Skeletal muscle satellite cell (primary cell): Measurements from ENCODE around the gene CCDC28B. TPM values are rescaled to one million over a fixed set of nuclear protein-coding genes. Genes with fewer than 3 reads are reported as not detected.
"Not testable (repeated sequence)": the region's sequence is repeated elsewhere in the genome, so short reads cannot be mapped to it uniquely, and the experiment has no call there.

Experiments used
- H3K27me3 ChIP-seq: 2 replicates; pipeline ENCODE4 v1.7.0; 2013; ENCODE audit warnings: low read length; ENCODE audit not compliant: control insufficient read depth, insufficient read depth
- H3K36me3 ChIP-seq: 2 replicates; pipeline ENCODE4 v1.7.0; 2013; ENCODE audit warnings: mild to moderate bottlenecking, control low read depth, low read length; ENCODE audit not compliant: insufficient read depth
- H3K4me1 ChIP-seq: 2 replicates; pipeline ENCODE4 v1.7.0; 2013; ENCODE audit warnings: low read length; ENCODE audit not compliant: control insufficient read depth, insufficient read depth
- H3K4me2 ChIP-seq: 2 replicates; pipeline ENCODE4 v1.7.0; 2013; ENCODE audit warnings: mild to moderate bottlenecking, low read length
- H3K4me3 ChIP-seq: 2 replicates; pipeline ENCODE4 v1.7.0; 2013; ENCODE audit warnings: low read length
- H3K9ac ChIP-seq: 2 replicates; pipeline ENCODE4 v1.7.0; 2013; ENCODE audit warnings: mild to moderate bottlenecking, low read depth, low read length, moderate library complexity
- H3K9me3 ChIP-seq: replicated peaks from 2 replicates; pipeline ENCODE4 v1.7.0; 2013; ENCODE audit warnings: mild to moderate bottlenecking, control low read depth, low read length
- total RNA-seq: library from RNA; depleted of rRNA; stranded (reverse); fragments of >200 nt; gene quantifications from 2 replicates; pipeline ENCODE4 v1.2.3, GENCODE V29; 2012; rRNA removed

The CCDC28B gene
- total RNA-seq = 4.4 and 7.6 TPM in 2 replicates

DNA sequence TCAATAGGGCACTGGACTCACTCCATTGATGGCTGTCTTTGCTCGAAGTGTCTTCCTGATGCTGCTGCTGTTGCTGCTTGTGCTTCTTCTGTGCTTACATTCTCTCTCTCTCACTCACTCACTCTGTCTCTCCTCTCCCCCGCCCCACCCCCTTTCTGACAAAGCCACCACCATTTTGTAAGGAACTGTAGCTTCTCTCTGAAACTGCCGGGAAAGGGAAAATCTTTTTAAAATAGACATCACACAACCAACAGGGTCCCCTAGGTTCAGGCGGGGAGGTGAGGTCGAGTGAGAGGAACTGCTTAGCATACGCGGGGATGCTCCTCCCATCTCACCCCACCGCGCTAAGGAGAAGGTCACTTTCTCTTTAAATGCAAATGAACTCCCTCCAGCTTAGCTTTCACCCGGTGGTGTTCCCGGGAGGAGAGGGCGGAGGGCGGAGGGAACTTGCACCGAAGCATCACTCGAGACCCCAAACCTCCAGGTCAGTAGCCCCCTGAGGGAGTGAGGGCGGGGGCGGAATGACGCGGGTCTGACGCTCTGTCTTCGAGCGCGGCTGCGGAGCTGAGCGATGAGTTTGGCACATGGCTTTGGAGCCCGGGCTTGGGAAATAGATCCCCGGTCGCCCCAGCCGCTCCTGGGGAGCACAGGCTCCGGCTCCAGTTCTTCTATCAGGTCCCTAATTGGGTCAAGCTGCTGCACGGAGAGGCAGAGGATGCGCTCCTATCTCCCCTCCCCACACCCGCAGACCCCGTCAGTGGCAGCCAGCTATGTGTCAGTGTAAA is at the start of gene CCDC28B:
Gene CCDC28B, plus strand, starts transcription at position 370 of the 785 bp plus-strand sequence. CDS start 1,341 bp downstream, outside the sequence.
- Histone ChIP-seq H3K9me3 (no peaks in the 10 kb centered on the region), H3K4me3 (peak within 1 kb of the TSS; percentile 80), H3K27me3 (no peaks in the 10 kb centered on the region), H3K36me3 (peaks cover 36% of the 10 kb centered on the region), H3K4me1 (peaks cover 39% of the 10 kb centered on the region), H3K9ac (peak within 1 kb of the TSS; percentile 85), H3K4me2 (peak within 1 kb of the TSS; percentile 97)

GRCh38 chr1:32150847-32151246 is 49.5 kb upstream of the CCDC28B start:
- Histone ChIP-seq H3K9me3 (no peaks in the 10 kb centered on the region), H3K9ac (no peak overlapping the region), H3K36me3 (peaks cover 6% of the 10 kb centered on the region)

DNA sequence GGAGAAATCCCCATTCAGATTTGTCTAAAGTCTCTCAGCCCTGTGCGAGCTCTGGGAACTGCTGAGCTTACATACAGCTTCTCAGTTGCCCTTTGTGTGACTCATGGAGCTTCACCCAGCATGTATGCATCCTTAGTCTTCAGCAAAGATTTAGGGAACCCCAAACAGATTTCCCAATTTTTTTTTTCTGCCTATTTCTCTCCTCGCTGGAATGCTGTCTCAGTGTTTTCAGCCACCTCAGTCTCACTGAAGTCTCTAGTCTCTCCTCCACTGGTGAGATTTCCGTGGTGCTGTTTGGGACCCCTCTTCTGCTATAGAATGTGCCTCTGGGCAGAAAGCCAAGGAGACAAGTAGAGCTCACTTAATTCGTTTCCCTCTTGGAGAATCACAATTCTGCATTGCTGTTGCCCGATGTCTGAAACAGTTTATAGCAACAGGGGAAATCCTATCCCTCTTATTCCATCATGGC is 49.0 kb upstream of the CCDC28B start:
- no peak overlapping the region for H3K9ac ChIP-seq
- H3K4me2 ChIP-seq = peak overlapping the region; percentile 56
- H3K4me1 ChIP-seq = peaks cover 14% of the 10 kb centered on the region
- H3K36me3 ChIP-seq = peaks cover 11% of the 10 kb centered on the region
- no peaks in the 10 kb centered on the region for H3K27me3 ChIP-seq
- no peak overlapping the region for H3K4me3 ChIP-seq
- H3K9me3 ChIP-seq = no peaks in the 10 kb centered on the region

More at GRCh38 chr1:32150847-32151246, 49.5 kb upstream of the CCDC28B start:
- peaks cover 14% of the 10 kb centered on the region for H3K4me1 ChIP-seq
- no peak overlapping the region for H3K4me3 ChIP-seq
- no peaks in the 10 kb centered on the region for H3K27me3 ChIP-seq
- peak overlapping the region; percentile 56 for H3K4me2 ChIP-seq

DNA sequence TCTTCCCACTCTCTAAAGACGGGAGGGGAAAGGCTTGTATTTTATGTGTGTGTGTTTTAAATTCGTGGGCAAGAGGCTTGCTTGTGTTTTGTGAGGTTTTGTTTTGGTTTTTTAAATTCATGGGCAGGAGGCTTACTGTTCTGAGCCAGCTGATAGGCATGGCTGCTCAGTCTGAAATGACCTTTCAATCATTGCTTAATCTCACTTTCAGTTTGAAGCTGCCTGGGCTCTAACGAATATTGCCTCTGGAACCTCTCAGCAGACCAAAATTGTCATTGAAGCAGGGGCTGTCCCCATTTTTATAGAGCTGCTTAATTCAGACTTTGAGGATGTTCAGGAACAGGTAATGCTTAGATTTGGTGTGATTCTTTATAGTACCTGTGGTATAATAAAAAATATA is 41.2 kb upstream of the CCDC28B start:
- Histone ChIP-seq H3K9ac (no peak overlapping the region), H3K36me3 (peaks cover 78% of the 10 kb centered on the region), H3K4me3 (no peak overlapping the region), H3K4me2 (no peak overlapping the region), H3K9me3 (no peaks in the 10 kb centered on the region), H3K27me3 (no peaks in the 10 kb centered on the region), H3K4me1 (no peaks in the 10 kb centered on the region)

DNA sequence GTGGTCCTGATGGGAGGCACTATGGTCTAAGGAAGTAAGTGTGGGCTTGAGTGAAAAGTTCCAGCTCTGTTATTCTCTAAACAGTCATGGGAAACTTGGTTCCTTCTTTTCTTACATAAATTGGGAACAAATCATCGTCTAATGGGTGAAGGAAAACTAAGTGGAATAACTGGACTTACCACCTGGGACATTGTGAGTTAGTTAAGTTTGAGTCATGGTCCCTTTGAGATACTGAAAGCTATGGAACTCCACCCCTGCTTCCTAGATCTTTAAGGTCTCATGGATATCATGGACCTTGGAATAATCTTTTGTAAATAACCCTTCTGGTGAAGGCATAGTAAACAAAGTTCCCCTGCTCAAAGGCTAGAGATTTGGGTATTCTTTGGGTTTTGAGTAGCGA is 37.0 kb upstream of the CCDC28B start:
- H3K36me3 ChIP-seq = peaks cover 68% of the 10 kb centered on the region
- H3K27me3 ChIP-seq = no peaks in the 10 kb centered on the region
- no peaks in the 10 kb centered on the region for H3K4me1 ChIP-seq
- H3K9ac ChIP-seq = no peak overlapping the region
- H3K9me3 ChIP-seq = no peaks in the 10 kb centered on the region
- no peak overlapping the region for H3K4me3 ChIP-seq
- H3K4me2 ChIP-seq = no peak overlapping the region

GRCh38 chr1:32165633-32166032 is 34.8 kb upstream of the CCDC28B start:
- peaks cover 66% of the 10 kb centered on the region for H3K36me3 ChIP-seq
- not testable (repeated sequence) for H3K4me1 ChIP-seq, H3K4me3 ChIP-seq, H3K9me3 ChIP-seq, H3K4me2 ChIP-seq, H3K9ac ChIP-seq, H3K27me3 ChIP-seq

DNA sequence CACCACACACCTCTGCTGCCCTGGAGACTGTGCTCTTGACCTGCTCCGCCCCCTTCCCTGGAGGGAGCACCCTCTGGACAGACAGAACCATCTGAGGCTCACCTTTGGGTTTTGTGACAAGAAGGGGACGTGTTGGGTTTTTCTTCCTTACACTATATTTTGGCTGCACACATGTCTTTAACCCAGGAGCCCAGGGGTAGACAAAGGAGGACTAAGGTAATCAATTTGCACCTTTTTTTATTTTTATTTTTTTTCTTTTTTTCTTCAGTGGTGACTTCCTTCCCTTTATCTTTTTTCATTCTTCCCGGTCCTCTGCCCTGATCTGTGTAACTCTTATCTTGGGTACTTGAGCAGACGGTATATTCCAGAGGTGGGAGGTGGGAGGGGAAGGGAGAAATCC is 29.4 kb upstream of the CCDC28B start:
- Histone ChIP-seq H3K4me2 (no peak overlapping the region), H3K27me3 (no peaks in the 10 kb centered on the region), H3K4me1 (peaks cover 7% of the 10 kb centered on the region), H3K9ac (no peak overlapping the region), H3K4me3 (no peak overlapping the region), H3K9me3 (no peaks in the 10 kb centered on the region), H3K36me3 (peaks cover 73% of the 10 kb centered on the region)

DNA sequence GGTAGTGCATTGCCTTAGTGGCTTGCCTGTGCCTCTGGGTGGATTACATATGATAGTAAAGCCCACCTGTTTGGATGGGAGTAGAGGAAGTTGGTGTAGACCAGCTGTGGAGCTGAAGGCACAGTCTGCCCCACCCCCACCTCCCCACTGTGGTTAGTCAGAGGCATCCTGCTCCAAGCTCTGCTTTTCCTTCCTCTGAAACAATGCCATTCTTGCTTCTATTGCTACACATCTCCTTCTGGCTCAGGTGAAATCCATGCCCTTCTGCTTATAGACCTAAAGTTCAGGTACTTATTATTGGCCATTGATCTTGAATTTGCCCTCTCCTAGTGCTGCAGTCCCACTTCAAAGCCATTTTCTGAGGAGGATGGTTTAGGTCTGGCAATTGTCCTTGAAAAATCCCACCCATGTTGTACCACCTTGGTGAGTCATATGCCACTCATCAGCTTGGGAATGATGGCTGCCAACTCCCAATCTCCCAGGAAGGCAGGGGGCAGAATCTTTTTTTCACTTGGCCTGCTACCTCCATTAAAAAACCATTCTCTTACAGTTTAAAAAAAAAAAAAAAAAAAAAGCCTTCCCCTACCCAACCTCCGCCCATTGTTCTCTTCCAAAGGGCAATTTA is 27.7 kb upstream of the CCDC28B start:
- Histone ChIP-seq H3K9ac (no peak overlapping the region), H3K36me3 (peaks cover 60% of the 10 kb centered on the region), H3K9me3 (no peaks in the 10 kb centered on the region), H3K4me3 (no peak overlapping the region), H3K27me3 (no peaks in the 10 kb centered on the region), H3K4me2 (peak overlapping the region; percentile 21), H3K4me1 (peaks cover 7% of the 10 kb centered on the region)

GRCh38 chr1:32178380-32179192 is 21.8 kb upstream of the CCDC28B start:
- Histone ChIP-seq H3K36me3 (peaks cover 20% of the 10 kb centered on the region), H3K4me3 (peak overlapping the region; percentile 76), H3K4me1 (peaks cover 21% of the 10 kb centered on the region), H3K27me3 (no peaks in the 10 kb centered on the region), H3K9ac (peak overlapping the region; percentile 96), H3K9me3 (no peaks in the 10 kb centered on the region), H3K4me2 (peak overlapping the region; percentile 88)

GRCh38 chr1:32179193-32179442 is 21.3 kb upstream of the CCDC28B start:
- Histone ChIP-seq H3K27me3 (no peaks in the 10 kb centered on the region), H3K36me3 (peaks cover 18% of the 10 kb centered on the region), H3K4me1 (peaks cover 21% of the 10 kb centered on the region), H3K4me2 (peak overlapping the region; percentile 88), H3K9me3 (no peaks in the 10 kb centered on the region), H3K4me3 (peak overlapping the region; percentile 76), H3K9ac (peak overlapping the region; percentile 96)

DNA sequence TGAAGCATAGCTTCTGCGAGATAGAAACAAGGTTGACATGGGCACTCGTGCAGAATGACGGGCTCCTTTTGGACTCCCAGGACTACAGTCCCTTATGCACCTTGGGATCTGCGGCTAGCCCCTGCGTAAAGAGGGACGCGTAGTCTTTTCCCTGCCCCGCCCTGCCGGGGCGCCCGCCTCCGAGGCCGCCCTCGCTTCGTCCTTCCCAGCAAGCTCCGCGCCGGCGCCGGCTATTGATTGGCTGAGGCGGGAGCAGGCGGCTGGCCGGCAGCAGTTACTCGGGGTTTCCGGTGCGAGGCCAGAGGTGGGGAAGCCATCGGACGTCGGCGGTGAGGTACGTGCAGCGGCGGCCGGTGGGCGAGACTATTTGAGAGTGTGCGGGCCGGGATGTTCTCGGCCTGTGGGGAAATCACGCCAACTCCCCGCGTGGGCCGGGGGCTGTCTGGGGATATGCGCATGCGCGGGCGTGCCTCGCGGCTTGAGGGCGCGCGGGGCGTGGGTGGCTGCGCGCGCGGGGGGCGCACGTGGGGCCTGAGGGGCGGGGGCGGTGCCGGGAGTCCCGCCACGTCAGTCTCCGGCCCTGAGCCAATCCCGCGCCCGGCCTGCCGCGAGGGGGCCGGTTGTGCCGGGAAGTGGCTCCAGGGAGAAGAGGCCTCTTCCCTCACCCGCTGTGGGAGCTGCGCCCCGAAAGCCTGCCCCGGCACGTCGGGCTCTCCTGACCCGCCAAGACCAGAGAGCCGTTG is 20.8 kb upstream of the CCDC28B start, which contains the start of gene TXLNA:
Gene TXLNA, plus strand, starts transcription at position 233 of the 743 bp plus-strand sequence. CDS start 671 bp downstream, outside the sequence.
- H3K9ac ChIP-seq = peak within 1 kb of the TSS; percentile 96
- H3K4me1 ChIP-seq = peaks cover 25% of the 10 kb centered on the region
- H3K36me3 ChIP-seq = peaks cover 18% of the 10 kb centered on the region
- H3K9me3 ChIP-seq = no peaks in the 10 kb centered on the region
- H3K4me3 ChIP-seq = peak within 1 kb of the TSS; percentile 76
- H3K4me2 ChIP-seq = peak within 1 kb of the TSS; percentile 88
- H3K27me3 ChIP-seq = no peaks in the 10 kb centered on the region
